HG03378 (cell line): Measurements from ENCODE around the gene RHOBTB3.

Experiments
- ATAC-seq: cut with Tn5 transposase; IDR thresholded peaks from one replicate; pipeline ENCODE4 v1.9.1; 2021; ENCODE audit warnings: mild to moderate bottlenecking, moderate library complexity; ENCODE audit not compliant: unreplicated experiment

The RHOBTB3 gene

DNA sequence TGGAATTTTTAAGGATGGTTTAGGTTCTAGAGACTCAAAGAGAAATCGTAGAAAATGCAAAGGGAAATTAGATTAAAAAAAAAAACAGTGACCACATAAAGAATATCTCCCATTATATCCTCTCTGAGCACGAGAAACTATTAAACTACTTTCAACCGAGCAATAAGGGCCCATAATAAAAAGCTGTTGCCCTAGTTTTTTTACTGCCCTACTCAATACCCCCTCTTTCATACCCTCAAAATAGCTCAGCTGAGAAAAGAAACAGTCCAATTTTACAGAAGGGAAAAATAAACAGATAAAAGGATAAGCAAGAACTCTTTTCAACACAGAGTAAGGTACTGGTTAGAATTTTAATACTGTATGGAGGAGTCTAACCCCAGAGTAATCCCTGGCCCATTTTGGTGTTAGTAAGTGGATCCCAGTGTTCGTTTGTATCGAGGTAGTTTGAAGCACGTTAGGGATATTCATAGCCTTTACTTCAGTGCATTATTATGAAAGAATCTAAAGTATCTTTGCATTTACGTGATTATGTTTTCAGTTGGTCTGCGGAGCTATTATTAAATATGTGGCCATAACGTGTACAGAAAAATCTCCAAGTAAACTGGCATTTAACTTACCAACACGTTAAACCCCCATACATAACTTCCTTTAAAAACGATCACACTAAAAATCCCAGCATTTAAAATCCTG, 980 bp upstream of the RHOBTB3 start:
- no peak for ATAC-seq

DNA sequence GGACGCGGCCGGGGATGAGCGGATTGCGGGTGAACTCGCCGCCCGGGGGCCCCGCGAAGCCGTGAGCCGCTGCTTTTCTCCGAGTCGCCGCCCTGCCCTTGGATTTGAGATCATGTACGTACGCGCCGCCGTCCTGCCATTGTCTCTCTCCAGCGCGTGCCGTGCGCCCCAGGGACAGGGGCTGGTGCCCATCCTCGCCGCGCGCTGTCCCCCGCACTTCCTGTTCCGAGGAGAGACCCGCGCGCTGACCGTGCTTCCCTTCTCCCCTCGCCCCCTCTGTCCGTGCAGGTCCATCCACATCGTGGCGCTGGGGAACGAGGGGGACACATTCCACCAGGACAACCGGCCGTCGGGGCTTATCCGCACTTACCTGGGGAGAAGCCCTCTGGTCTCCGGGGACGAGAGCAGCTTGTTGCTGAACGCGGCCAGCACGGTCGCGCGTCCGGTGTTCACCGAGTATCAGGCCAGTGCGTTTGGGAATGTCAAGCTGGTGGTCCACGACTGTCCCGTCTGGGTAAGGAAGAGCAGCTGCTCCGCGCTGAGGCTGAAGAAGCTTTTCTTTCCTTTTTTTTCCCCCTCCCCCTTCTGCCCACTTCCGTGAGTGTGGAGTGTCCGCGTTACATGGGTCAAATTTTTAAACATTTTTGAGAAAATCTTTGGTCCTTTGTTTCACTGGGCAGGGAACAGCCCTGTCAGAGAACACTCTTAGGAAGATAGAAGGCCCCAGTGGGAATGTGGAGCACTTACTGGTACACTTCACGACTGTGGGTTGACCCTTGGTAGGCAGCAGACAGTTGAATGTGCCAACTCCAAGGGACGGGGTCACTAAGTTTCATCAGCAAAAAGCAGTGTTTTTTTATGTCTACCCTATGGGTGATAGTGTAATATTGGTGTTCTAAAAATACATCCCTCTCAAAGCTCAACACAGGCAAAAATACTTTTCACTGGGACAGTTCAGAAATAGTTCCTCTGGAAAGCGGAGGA, 727 bp downstream of the RHOBTB3 start:
- ATAC-seq: no peak

DNA sequence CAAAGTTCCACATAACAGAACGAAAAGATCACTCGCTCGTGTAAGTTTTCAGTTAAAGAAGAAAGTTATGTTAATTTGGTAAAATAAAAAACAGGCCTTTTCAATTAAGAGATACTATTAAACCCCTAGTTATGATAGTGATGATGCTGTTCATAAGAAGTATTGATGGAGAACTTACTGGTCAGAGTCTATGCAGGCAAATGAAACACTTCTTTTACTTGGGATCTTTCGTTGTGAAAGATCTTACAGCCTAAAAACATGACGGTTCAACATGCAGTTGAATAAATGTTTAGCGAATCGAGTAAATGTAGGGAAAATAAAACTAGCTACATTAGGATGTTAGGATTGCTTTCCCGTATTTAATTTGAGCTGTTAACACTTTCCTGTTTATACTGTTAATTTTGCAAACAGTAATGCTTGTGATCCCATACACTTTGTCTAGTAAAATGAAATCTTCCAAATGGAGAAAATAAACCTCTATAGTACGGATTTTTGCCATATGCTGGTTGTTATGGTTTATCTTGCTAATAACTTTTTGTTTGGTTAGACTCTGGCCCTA, 2.0 kb downstream of the RHOBTB3 start:
- ATAC-seq: no peak

DNA sequence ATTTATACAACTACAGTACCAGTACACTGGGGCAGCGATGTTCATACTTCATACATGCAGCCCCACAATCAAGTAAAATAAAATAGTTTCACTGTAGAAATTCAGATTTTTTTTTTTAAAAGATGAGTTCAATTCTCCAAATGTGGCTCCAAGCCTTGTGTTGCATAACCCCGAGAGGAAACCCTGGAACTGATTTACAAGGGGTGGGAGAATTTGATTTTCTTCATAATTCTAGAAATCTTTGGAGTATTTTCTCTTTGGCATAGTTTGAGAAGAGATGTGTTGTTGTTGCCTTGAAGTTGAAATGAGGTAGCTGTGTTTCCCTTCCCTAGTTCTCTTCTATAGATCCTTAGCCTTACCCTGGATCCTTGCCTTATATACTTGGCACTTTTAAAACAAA, 3.1 kb downstream of the RHOBTB3 start:
- ATAC-seq: no peak

DNA sequence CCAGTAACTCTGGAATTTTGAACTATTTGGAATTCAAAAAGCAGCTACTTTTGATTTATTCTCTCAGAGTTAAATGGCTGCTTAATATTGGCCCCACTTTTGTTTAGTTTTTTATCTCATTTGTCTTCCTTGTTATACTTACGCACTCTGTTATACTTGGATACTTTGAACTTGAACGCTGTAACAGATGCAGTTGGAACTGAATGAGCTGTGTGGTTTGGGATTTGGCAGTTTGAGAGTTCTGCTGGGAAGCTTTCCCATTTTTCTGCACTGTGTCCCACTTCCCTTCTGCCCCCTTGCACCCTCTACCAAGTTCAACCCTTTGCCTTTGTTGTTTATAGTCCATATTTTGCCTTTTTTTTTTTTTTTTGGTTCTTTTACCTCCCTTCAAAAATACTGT, 3.8 kb downstream of the RHOBTB3 start:
- ATAC-seq: no peak

DNA sequence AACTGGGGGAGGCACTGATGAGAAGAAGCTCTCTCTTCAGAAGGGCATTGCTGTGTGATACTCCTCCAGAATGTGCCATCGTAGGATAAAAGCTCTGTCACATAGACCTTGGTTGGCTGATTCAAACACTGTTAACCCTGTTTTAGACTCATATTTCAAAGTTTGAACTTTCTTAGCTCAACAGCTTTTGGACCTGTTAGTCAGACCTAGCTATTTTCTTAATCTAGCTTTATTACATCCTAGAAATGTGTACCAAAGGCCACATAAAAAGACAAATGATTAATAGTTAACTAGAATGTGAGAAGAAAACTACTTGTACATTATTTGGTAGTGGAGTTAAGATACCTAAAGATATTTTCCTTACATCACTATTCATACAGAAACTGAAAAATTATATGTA, 4.3 kb downstream of the RHOBTB3 start:
- ATAC-seq: no peak

DNA sequence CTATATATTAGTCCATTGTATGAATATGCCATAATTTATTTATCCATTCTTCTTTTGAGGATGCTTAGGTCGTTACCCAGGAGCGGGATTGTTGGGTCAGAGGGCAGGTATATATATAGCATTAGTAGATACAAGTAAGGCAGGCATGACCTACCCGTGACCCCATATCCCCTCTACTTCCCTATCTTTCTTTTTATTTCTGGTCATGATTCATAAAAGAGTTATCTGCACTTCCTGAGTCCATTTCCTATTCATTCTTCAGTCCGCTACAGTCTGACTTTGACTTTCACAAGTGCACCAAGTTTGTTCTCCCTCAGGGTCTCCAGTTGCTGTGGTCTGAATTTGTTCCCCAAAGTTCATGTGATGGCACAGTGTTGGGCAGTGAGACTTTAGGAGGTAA, 6.9 kb downstream of the RHOBTB3 start:
- no peak for ATAC-seq

DNA sequence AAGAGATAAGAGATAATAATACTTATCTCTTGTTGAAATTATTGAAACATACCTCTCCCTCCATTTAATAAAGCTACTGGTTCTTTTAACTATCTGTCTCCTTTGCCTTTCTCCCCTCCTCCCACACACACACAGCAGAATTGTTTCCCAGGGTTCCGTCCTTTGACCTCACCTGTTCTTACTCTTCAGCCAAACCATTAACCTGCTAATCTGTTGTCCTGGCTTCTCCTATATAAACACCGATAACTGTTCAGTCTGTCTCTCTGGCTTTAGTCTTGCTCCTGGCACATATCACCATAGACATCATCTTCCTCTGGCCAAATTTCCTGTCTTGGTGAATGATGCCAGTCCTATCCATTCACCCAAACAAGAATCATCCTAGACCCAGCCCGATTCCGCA, 7.7 kb downstream of the RHOBTB3 start:
- ATAC-seq: no peak

DNA sequence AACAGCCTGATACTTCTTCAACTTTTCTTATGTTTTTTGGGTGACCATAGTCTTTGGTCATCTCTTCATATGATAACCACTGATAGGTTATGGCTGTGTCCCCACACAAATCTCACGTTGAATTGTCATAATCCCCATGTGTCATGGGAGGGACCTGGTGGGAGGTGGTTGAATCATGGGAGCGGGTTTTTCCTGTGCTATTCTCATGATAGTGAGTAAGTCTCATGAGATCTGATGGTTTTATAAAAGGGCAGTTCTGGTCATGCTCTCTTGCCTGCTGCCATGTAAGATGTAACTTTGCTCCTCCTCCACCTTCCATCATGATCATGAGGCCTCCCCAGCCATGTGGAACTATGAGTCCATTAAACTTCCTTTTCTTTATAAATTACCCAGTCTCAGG, 8.7 kb downstream of the RHOBTB3 start:
- ATAC-seq: no peak

DNA sequence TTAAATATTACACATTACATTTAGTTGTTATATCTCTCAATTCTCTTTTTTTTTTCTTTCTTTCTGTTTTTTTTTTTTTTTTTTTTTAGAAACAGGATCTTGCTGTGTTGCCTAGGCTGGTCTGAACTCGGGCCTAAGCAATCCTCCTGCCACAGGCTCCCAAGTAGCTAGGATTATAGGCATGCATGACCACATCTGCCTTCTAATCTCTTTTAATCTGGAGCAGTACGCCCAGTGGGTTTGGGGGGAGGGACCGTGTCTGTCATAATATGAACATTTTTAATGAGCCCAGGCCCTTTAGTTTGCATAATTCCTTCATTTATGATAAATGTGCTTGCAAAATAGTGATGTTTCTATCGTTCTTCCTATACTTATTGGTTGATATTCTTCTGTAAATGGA, 10.3 kb downstream of the RHOBTB3 start:
- no peak for ATAC-seq

DNA sequence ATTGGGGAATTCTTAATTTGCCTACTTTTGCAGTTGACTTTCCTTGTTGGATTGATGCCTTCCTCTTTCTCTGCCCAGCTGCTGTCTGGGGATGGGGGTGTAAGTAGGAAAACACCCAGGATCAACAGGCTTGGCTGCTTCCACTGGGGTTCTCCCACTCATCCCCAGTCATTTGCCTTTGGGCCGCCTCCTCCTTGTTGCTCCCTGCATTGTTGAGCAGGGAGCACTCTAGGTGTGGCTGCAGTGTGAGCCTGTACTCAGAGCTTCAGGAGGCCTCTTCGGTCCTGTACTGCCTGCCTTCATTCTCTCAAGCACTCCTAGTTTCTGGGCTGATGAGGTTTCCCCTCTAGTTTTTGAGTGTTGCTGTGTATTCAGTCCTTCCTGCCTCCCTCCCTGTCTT, 12.1 kb downstream of the RHOBTB3 start:
- ATAC-seq: no peak

DNA sequence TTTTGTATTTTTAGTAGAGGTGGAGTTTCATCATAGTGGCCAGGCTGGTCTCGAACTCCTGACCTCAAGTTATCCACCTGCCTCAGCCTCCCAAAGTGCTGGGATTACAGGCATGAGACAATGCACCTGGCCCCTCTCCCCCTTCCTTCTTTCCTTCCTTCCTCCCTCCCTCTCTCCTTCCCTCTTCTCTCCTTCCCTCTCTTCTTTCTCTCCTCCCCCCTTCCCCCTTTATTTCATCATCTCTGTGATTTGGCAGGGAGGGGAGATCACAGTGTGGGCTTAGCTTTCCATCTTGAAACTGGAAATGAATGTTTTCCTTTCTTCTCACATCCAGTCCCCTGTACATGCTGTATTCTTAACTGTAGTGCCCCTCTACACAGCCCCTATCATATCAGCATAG, 12.7 kb downstream of the RHOBTB3 start:
- no peak for ATAC-seq

DNA sequence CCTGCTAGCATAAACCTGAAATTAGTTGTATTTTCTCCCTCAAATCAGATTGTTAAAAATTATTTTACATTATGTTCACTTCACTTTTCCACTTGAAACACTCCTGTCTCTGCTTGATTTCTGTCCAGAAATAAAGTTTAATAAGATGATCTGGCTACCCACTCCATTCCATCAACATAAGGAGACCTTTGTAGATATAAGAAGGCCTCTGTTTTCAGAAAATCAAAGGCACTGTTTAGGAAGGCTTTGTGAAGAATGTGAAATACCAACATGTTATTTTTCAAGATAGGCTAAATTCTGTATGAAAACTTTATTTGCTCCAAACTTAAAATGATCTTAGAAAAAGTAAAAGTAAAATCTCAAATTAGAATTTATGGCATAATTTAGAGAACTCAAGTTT, 15.1 kb downstream of the RHOBTB3 start:
- ATAC-seq: no peak

DNA sequence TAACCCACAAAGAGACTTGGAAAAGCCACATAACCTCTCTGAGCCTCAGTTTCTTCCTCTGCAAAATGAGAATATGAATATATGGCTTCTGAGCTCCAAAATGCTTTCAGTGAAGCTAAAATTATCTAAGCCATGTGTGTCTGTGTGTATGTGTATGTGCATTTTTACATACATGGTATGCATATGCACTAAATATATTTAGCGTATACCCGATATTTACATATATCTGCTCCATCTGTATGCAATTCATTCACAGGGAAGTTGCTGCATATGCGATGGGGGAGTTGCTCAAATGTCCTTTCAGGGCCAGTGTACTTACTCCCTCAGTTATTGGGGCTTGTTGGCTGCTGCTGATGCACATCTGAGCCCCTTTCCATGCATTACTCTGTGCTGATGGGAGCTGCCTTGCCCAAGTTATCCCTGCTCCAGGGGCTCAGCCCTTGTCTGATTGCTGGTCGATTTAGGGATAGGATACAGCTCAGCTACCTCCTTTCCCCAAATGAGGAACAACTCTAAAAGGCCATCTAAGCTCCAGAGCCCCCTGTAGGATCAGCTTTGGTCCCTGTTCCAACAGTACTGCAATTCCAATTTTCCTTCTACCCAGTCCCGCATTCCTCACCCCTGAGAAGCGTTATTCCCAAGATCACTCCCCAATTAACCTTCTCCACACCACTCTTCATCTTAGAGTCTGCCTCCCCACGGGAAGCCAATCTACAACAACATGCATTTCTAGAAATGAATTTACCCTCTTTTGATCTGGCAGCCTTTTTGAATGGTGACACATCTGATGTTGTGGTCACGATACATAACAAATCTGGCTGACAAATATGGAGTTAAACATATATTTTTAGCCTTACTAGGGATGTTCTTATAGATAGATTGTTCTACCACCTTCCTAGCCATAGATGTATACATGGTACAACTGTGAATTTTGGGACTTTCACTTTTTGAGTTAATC, 15.9 kb downstream of the RHOBTB3 start:
- ATAC-seq: no peak

DNA sequence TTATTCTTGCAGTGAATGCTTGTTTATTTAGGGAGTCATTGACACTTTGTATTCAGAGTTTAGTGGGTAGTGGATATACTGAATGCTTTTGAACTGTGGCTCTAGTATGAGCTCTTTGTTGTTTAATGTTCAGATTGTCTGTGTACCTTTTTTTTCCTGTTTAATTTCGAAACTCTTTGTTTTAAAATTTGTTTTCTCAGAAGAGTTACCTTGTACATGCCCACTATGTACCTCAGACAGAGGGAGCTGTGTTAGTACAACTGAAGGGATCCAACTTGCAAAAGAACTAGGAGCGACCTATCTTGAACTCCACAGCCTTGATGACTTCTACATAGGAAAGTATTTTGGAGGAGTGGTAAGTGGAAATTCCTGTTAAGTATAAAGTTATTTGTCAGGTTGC, 17.0 kb downstream of the RHOBTB3 start:
- no peak for ATAC-seq

DNA sequence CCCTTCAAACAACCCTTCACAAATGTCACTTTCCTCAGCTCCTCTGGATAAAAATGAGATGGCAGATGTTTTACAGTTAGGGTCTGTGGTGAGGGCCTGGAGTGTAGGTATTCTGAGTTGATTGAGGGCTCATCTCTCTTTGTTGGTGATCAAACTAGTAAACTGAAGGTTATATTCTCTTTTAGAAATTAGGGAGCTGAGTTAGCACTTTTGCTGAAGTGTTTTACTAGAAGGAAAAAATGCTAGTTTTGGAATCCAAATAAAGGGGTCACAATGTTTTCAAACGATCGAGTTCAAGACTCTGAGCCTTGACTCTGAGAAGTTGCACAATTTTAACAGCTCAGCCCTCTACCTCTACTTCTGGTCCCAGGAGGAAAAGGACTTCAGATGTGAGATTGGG, 23.4 kb downstream of the RHOBTB3 start:
- no peak for ATAC-seq

DNA sequence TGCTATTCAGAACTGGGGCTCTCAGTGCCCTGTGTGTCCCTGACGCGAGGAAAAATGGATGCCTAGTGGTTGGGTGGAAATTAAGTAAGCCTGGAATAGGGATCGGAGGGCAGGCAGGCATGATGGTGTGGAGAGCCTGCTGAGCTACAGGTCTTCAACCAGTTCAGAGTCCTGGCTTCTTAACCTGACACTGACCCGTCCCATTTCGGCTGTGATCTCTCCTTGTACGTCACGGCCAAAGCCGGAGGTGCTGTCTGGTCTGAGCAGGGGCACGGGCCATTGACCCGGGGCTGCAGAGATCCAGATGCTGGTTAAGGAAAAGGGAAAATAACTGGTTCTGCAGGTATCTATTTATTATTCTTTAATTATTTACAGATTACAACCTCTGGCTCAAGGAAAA, 27.9 kb downstream of the RHOBTB3 start:
- no peak for ATAC-seq

DNA sequence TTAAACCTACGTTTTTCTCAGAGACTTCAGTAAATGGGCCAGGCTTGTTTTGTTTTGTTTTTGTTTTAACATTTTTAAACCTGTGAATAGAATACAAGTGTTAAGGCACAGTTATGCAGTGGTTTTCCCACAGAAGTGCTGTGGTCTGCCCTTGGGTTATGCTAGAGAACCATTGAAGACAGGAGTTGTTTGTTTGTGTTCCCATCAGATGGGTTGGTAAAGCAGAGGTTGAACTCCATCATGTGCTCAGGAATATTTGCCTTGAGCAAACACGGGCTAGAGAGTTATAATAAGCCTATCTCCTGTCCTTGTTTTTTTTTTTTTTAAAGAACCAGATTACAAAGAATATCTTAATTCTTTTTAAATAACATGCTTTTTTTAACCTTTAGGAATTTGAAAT, 28.5 kb downstream of the RHOBTB3 start:
- ATAC-seq: no peak

DNA sequence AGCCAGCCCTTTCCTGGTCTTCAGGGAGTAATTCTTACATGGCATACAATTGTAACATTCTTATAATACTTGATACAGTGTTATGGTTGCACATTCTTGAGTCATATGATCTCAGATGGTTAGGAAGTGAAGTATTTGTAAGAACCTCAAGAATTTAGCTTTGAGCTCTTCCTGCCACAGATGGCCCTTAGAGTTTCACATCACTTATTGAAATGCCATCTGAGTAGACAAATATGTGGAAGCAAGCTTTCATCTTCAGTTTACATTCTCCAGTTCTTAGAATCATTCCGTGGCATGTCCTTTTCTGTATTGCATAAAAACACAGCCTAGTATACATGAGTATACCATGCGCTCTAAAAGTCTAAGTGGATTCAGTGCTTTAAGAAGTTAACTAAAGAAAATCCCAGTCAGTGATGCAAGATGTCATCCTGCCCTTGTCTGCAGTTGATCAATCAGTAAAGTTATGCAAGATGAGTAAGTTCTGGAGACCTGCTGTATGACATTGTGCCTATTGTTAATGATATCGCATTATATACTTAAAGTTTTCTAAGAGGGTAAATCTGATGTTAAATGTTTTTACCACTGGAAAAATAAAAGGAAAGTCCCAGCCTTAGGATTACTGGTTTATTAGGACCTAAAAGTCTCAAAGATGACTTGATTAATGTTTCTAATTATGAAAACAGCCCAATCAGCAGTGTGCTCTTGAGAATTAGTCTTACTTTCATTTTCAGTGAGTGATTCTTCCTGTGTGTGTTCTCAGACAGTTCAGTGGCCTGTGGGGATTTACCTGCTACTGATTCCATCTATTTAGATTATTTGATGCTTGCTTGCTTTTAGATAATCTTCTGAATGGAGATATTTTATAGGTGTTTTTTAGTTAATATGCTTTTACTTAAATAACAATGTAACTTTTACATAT, 29.4 kb downstream of the RHOBTB3 start:
- peak; percentile 90 for ATAC-seq
